COR-L47 (cell line): ENCODE measurements around the gene SRPX2.
"Not testable (repeated sequence)": the region's sequence is repeated elsewhere in the genome, so short reads cannot be mapped to it uniquely, and the experiment has no call there.

Experiments used
- DNase-seq: peaks from one replicate; lab custom pipeline; 2025; lab: John Stamatoyannopoulos, UW

Gene SRPX2

GRCh38 chrX:100700809-100701208 is 56.8 kb downstream of the SRPX2 start:
- DNase-seq: no peak

DNA sequence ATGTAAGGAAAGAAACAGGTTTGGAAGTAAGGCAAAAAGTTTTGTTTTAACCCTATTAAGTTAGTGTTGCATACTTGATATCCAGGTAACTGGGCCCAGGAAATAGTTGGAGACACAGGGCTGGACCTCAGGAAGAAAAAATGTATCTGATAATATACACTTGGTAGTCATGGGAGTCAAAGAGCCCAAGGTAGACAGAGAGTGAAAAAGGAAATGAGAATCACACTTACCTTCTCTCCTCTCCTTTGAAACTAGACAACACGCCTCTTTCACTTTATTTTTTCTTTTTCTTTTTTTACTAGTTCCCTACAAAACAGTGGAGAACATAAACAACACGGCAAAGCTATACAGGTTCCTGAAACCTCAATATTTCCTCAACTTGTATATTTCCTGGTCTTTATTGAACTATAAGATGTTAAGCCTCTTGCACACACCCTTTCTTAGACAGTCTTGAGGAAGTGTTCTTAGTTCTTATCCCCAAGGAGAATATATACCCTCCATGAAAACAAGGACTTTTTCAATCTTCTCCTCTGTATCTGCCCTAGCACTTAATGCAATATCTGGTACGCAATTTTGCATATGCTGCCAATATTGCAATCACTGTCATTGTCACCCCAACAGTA is 60.7 kb downstream of the SRPX2 start:
- no peak for DNase-seq

DNA sequence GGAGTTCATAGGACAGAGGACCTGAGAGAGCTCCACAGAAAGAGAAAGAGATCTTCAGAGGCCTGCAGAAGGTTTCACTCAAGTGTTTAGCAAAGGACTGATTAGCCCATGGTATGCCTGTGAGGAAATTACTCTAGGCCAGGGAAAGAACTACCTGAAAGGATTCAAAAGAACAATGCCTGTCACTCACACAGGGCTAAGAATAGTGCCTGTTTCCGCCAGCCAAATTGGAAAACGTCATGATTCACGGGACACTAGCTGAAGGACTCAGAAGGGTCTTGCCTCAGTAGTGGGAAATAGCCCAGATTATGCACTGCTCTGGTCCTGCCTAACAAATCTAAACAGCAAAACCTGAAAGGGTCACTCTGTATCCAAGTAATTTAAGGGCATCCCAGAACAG is 66.8 kb downstream of the SRPX2 start:
- no peak for DNase-seq

GRCh38 chrX:100717363-100717762 is 73.4 kb downstream of the SRPX2 start:
- DNase-seq: no peak

- no peak for DNase-seq
Measured at GRCh38 chrX:100719139-100719538, 75.1 kb downstream of the SRPX2 start.

GRCh38 chrX:100720301-100720700 is 76.3 kb downstream of the SRPX2 start:
- DNase-seq: no peak

DNA sequence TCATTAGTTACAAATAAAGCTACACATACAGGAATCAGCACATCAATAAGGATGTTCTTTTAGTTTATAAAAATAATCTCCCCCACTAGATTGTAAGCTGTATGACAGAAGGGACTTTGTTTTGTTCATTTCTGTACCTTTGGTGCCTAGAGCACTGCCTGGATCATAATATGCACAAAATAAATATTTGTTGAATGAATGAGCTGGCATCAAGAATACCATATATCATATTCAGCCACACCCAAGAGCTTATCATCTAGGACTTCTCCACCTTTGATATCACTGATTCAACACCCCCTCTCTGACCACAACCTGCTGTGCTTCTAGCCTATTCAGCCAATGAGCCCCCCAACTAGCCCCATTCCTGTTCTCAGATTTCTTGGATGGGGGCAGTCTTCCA is 77.3 kb downstream of the SRPX2 start:
- DNase-seq: no peak

DNA sequence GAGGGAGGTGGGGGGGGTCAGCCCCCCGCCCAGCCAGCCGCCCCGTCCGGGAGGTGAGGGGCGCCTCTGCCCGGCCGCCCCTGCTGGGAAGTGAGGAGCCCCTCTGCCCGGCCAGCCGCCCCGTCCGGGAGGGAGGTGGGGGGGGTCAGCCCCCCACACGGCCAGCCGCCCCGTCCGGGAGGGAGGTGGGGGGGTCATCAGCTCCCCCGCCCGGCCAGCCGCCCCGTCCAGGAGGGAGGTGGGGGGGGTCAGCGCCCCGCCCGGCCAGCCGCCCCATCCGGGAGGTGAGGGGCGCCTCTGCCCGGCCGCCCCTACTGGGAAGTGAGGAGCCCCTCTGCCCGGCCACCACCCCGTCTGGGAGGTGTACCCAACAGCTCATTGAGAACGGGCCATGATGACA is 80.0 kb downstream of the SRPX2 start:
- not testable (repeated sequence) for DNase-seq
